Upper lobe of left lung (tissue), 6 donors: ENCODE measurements around the gene MOB3B. TPM values are rescaled to one million over a fixed set of nuclear protein-coding genes. Genes with fewer than 3 reads are reported as not detected.

Experiments
- ATAC-seq, 2 donors: fragments of 200-7000 bp; cut with Tn5 transposase; one replicate each; pipeline ENCODE4 v1.9.1; 2022; ENCODE audit warnings: mild to moderate bottlenecking in 2 of 2, moderate library complexity in 2 of 2; ENCODE audit not compliant: low FRiP score in 2 of 2
- DNase-seq, 2 donors: peaks; one replicate each; pipeline ENCODE4 v3.0.0-alpha.2; 2019 to 2020
- H3K27ac ChIP-seq, 4 donors: fragments of 200-600 bp; sonication (generic); one replicate each; pipeline ENCODE4 v1.5.1; 2016 to 2019
- H3K27me3 ChIP-seq, 4 donors: fragments of 200-600 bp; sonication (generic); one replicate each; pipeline ENCODE4 v1.5.1; 2017 to 2019
- H3K36me3 ChIP-seq, 4 donors: fragments of 200-600 bp; sonication (generic); one replicate each; pipeline ENCODE4 v1.5.1; 2016 to 2019
- H3K4me1 ChIP-seq, 4 donors: fragments of 200-600 bp; sonication (generic); one replicate each; pipeline ENCODE4 v1.5.1; 2018 to 2019
- H3K4me3 ChIP-seq, 4 donors: fragments of 200-600 bp; sonication (generic); one replicate each; pipeline ENCODE4 v1.5.1; 2017 to 2019; ENCODE audit warnings: mild to moderate bottlenecking in 2 of 4, moderate library complexity in 1 of 4
- H3K9me3 ChIP-seq, 4 donors: fragments of 200-600 bp; sonication (generic); one replicate each; pipeline ENCODE4 v1.5.1; 2018 to 2019
- CTCF ChIP-seq, 6 experiments: fragments of 450-650 bp in 4 of 6; fragments of 200-600 bp in 2 of 6; sonication (generic) in 2 of 6; IDR thresholded peaks; one replicate each; pipeline ENCODE4 v1.5.1; 2016 to 2019; ENCODE audit warnings: antibody characterized with exemption in 6 of 6
- EP300 ChIP-seq, 4 donors: sonication (generic); formaldehyde crosslinking; IDR thresholded peaks; one replicate each; pipeline ENCODE4 v1.5.1; 2017; ENCODE audit warnings: antibody characterized with exemption in 4 of 4, control low read depth in 2 of 4
- POLR2A ChIP-seq, 4 donors: fragments of 450-650 bp; IDR thresholded peaks; one replicate each; pipeline ENCODE4 v1.5.1; 2016 to 2017; ENCODE audit warnings: antibody characterized with exemption in 4 of 4, mild to moderate bottlenecking in 2 of 4
- POLR2AphosphoS5 ChIP-seq, 2 donors: sonication (generic); formaldehyde crosslinking; IDR thresholded peaks; one replicate each; pipeline ENCODE4 v1.5.1; 2017; ENCODE audit warnings: antibody characterized with exemption in 2 of 2
- WGBS, 2 donors: methylation state at CpG; one replicate each; pipeline ENCODE4 v1.1.5; 2017 to 2018; 5-methylcytosine and 5-hydroxymethylcytosine counted together
- total RNA-seq, 6 donors: library from RNA; depleted of rRNA in 4 of 6; stranded (reverse); fragments of >200 nt in 4 of 6; gene quantifications; one replicate each; pipeline versions ENCODE4 v1.1.0 to v1.2.1, GENCODE V29; 2016 to 2021
- donor health status: DM: no; HTN: no; CAD: no; lungs with moderate emphysema.
- donor health status: DM: no; HTN: yes; CAD: no; lungs with severe emphysema.

MOB3B gene
- total RNA-seq, 6 donors from 2014 or later: 4.2 to 20.7 (median 8.3) TPM

GRCh38 chr9:27431543-27432147 lies 98.0 kb downstream of the MOB3B start:
- ATAC-seq (no peak), DNase-seq (no peak)
- no peaks in the 10 kb centered on the region for H3K9me3 ChIP-seq
- 54 to 59% methylated on average over 2 of the region's 2 CpGs for WGBS, 2 donors
- no peaks in the 10 kb centered on the region for H3K36me3 ChIP-seq
- H3K27ac ChIP-seq: peak overlapping the region in 2 of 4 donors; percentile 14 to 24
- H3K4me1 ChIP-seq: peaks cover 8 to 14% (median 10%) of the 10 kb centered on the region in 4 donors
- H3K4me3 ChIP-seq: no peak overlapping the region
- H3K27me3 ChIP-seq: no peaks in the 10 kb centered on the region
- no peak for TF ChIP-seq POLR2A (IDR thresholded peaks at IDR 0.05)
- no peak for TF ChIP-seq EP300 (IDR thresholded peaks at IDR 0.05)
- no peak for TF ChIP-seq POLR2AphosphoS5 (IDR thresholded peaks at IDR 0.05)
- no peak for TF ChIP-seq CTCF (IDR thresholded peaks at IDR 0.05)

- ATAC-seq (no peak), DNase-seq (no peak)
- Histone ChIP-seq H3K27me3 (no peaks in the 10 kb centered on the region), H3K9me3 (no peaks in the 10 kb centered on the region), H3K36me3 (no peaks in the 10 kb centered on the region), H3K4me3 (no peak overlapping the region), H3K4me1 (peaks cover 8 to 14% (median 10%) of the 10 kb centered on the region in 4 donors), H3K27ac (peak overlapping the region in 1 of 4 donors; percentile 24)
- WGBS, 2 donors: 67 to 70% methylated on average over 5 of the region's 5 CpGs
- no peak for TF ChIP-seq CTCF (IDR thresholded peaks at IDR 0.05)
- no peak for TF ChIP-seq EP300 (IDR thresholded peaks at IDR 0.05)
- TF ChIP-seq POLR2AphosphoS5 (IDR thresholded peaks at IDR 0.05): no peak
- TF ChIP-seq POLR2A (IDR thresholded peaks at IDR 0.05): no peak
These were observed 98.7 kb downstream of the MOB3B start for GRCh38 chr9:27430750-27431535.

- no peak overlapping the region for H3K27ac ChIP-seq
- peaks cover 8 to 14% (median 10%) of the 10 kb centered on the region in 4 donors for H3K4me1 ChIP-seq
- H3K4me3 ChIP-seq: no peak overlapping the region
- no peak for ATAC-seq
- no peak for DNase-seq
- no peaks in the 10 kb centered on the region for H3K9me3 ChIP-seq
- WGBS, 2 donors: 89 to 90% methylated on average over 4 of the region's 4 CpGs
- TF ChIP-seq CTCF (IDR thresholded peaks at IDR 0.05) (no peak), POLR2AphosphoS5 (IDR thresholded peaks at IDR 0.05) (no peak)
- H3K27me3 ChIP-seq: no peaks in the 10 kb centered on the region
- H3K36me3 ChIP-seq: no peaks in the 10 kb centered on the region
These were observed 99.7 kb downstream of the MOB3B start for GRCh38 chr9:27429917-27430316.

GRCh38 chr9:27429436-27429835 lies 100.2 kb downstream of the MOB3B start:
- H3K4me1 ChIP-seq: peaks cover 8 to 14% (median 10%) of the 10 kb centered on the region in 4 donors
- DNase-seq: no peak
- H3K36me3 ChIP-seq: no peaks in the 10 kb centered on the region
- no peak overlapping the region for H3K4me3 ChIP-seq
- H3K27ac ChIP-seq: no peak overlapping the region
- no peak for TF ChIP-seq POLR2A (IDR thresholded peaks at IDR 0.05)
- TF ChIP-seq EP300 (IDR thresholded peaks at IDR 0.05): no peak
- no peak for TF ChIP-seq CTCF (IDR thresholded peaks at IDR 0.05)
- no peak for TF ChIP-seq POLR2AphosphoS5 (IDR thresholded peaks at IDR 0.05)
- H3K27me3 ChIP-seq: no peaks in the 10 kb centered on the region
- 76 to 80% methylated on average over 2 of the region's 2 CpGs for WGBS, 2 donors
- H3K9me3 ChIP-seq: no peaks in the 10 kb centered on the region
- no peak for ATAC-seq
